Lung microvascular endothelial cell (primary cell): ENCODE measurements around the gene CDKN1A. TPM values are rescaled to one million over a fixed set of nuclear protein-coding genes. Genes with fewer than 3 reads are reported as not detected.
A peak's percentile ranks its signal among the peaks of the same experiment; 100 is the strongest.
"Not testable (repeated sequence)": the region's sequence is repeated elsewhere in the genome, so short reads cannot be mapped to it uniquely, and the experiment has no call there.

Source experiments
- DNase-seq, 2 donors: peaks; one replicate each; pipeline versions ENCODE4 v3.0.0 to v3.0.0-alpha.2; 2010; ENCODE audit warnings: low read depth in 2 of 2
- total RNA-seq: library from RNA; depleted of rRNA; stranded (reverse); fragments of >200 nt; gene quantifications from 2 replicates; pipeline ENCODE4 v1.2.1, GENCODE V29; 2014

Gene CDKN1A
- total RNA-seq, 1 donor from 2014 or later: 64.1 TPM

GRCh38 chr6:36695414-36695813 is 16.9 kb downstream of the CDKN1A start:
- DNase-seq: no peak

GRCh38 chr6:36697481-36697903 is 19.0 kb downstream of the CDKN1A start, which contains the start of gene RAB44:
Gene RAB44, plus strand, starts transcription at chr6:36697826. Its CDS starts 6,410 bp downstream, at chr6:36704236.
- DNase-seq: no peak

GRCh38 chr6:36698196-36698595 is 19.7 kb downstream of the CDKN1A start:
- no peak for DNase-seq

GRCh38 chr6:36698871-36699271 is 20.4 kb downstream of the CDKN1A start:
- no peak for DNase-seq

GRCh38 chr6:36699348-36699747 is 20.8 kb downstream of the CDKN1A start:
- no peak for DNase-seq

GRCh38 chr6:36700071-36700812 is 21.7 kb downstream of the CDKN1A start:
- DNase-seq: no peak

GRCh38 chr6:36700831-36701230 is 22.3 kb downstream of the CDKN1A start:
- no peak for DNase-seq

- peak in 1 of 2 donors; percentile 46 for DNase-seq
Measured at GRCh38 chr6:36701401-36701991, 23.0 kb downstream of the CDKN1A start.

GRCh38 chr6:36702656-36703055 is 24.1 kb downstream of the CDKN1A start:
- no peak for DNase-seq

- DNase-seq: no peak
Measured at GRCh38 chr6:36703081-36703606, 24.6 kb downstream of the CDKN1A start.

- no peak for DNase-seq
Measured at GRCh38 chr6:36703982-36704381, 25.5 kb downstream of the CDKN1A start.

- not testable (repeated sequence) for DNase-seq
Measured at GRCh38 chr6:36704961-36705577, 26.6 kb downstream of the CDKN1A start.

- no peak for DNase-seq
Measured at GRCh38 chr6:36706339-36706738, 27.8 kb downstream of the CDKN1A start.

GRCh38 chr6:36712816-36713215 is 34.3 kb downstream of the CDKN1A start:
- DNase-seq: no peak

GRCh38 chr6:36713846-36714245 is 35.3 kb downstream of the CDKN1A start:
- no peak for DNase-seq

GRCh38 chr6:36714511-36714910 is 36.0 kb downstream of the CDKN1A start:
- DNase-seq: no peak

GRCh38 chr6:36715469-36715868 is 37.0 kb downstream of the CDKN1A start:
- DNase-seq: no peak

- DNase-seq: no peak
Measured at GRCh38 chr6:36716476-36717093, 38.1 kb downstream of the CDKN1A start.

GRCh38 chr6:36717231-36717825 is 38.8 kb downstream of the CDKN1A start:
- no peak for DNase-seq

- no peak for DNase-seq
Measured at GRCh38 chr6:36717871-36718540, 39.5 kb downstream of the CDKN1A start.

- no peak for DNase-seq
Measured at GRCh38 chr6:36718560-36718959, 40.0 kb downstream of the CDKN1A start.
